Aorta (tissue), 5 donors: ENCODE measurements around the gene CCNQ. TPM values are rescaled to one million over a fixed set of nuclear protein-coding genes. Genes with fewer than 3 reads are reported as not detected.

Experiments used
- ATAC-seq: fragments of 200-7000 bp; cut with Tn5 transposase; one replicate; pipeline ENCODE4 v1.9.1; 2022; ENCODE audit warnings: moderate library complexity; ENCODE audit not compliant: low FRiP score
- DNase-seq, 2 donors: peaks; one replicate each; pipeline ENCODE4 v3.0.0-alpha.2; 2020
- H3K27ac ChIP-seq, 2 donors: one replicate each; pipeline ENCODE4 v1.5.1; 2013; ENCODE audit warnings: low read length in 2 of 2, mild to moderate bottlenecking in 2 of 2, moderate library complexity in 2 of 2, control low read depth in 1 of 2, inconsistent platforms in 1 of 2, low read depth in 1 of 2
- H3K27me3 ChIP-seq, 2 donors: one replicate each; pipeline ENCODE4 v1.6.1; 2013; ENCODE audit warnings: control low read depth in 1 of 2, low read length in 1 of 2, mild to moderate bottlenecking in 1 of 2, moderate library complexity in 1 of 2; ENCODE audit not compliant: insufficient read depth in 2 of 2, control insufficient read depth in 1 of 2
- H3K36me3 ChIP-seq, 2 donors: one replicate each; pipeline ENCODE4 v1.6.1; 2013; ENCODE audit warnings: control low read depth in 1 of 2, low read length in 1 of 2, mild to moderate bottlenecking in 1 of 2; ENCODE audit not compliant: insufficient read depth in 2 of 2, control insufficient read depth in 1 of 2
- H3K4me1 ChIP-seq, 2 donors: one replicate each; pipeline ENCODE4 v1.6.1; 2013; ENCODE audit warnings: low read length in 2 of 2, control low read depth in 1 of 2, mild to moderate bottlenecking in 1 of 2, moderate library complexity in 1 of 2; ENCODE audit not compliant: insufficient read depth in 2 of 2, control insufficient read depth in 1 of 2
- H3K4me3 ChIP-seq, 2 donors: one replicate each; pipeline ENCODE4 v1.5.1; 2013; ENCODE audit warnings: low read length in 2 of 2, control low read depth in 1 of 2, mild to moderate bottlenecking in 1 of 2
- H3K9me3 ChIP-seq: one replicate; pipeline ENCODE4 v1.6.1; 2013; ENCODE audit warnings: mild to moderate bottlenecking, low read length; ENCODE audit not compliant: control insufficient read depth
- WGBS, 2 donors: extraction: QIAGEN DNeasy Blood & Tissue Kit; methylation state at CpG; one replicate each; pipeline ENCODE4 v1.1.7; 2013; 5-methylcytosine and 5-hydroxymethylcytosine counted together
- intact Hi-C, 2 donors: fragments of 100-400 bp; cut with DNase I; formaldehyde crosslinking; loops; one replicate each; pipeline versions ENCODE4 v1.14.2 to v1.15.0; 2022
- polyA plus RNA-seq, 2 donors: library from polyadenylated mRNA; stranded (reverse); fragments of 200-250 nt; gene quantifications; one replicate each; pipeline ENCODE4 v1.2.3, GENCODE V29; 2013
- total RNA-seq, 2 donors: library from RNA; stranded (reverse); fragmentation: NEBNext Ultra II Directional; extraction: Animal tissue kit (Norgen Biotek cat#: 25700); gene quantifications; one replicate each; pipeline ENCODE4 v1.2.1, GENCODE V29; 2021
- donor health status: healthy with polysubstance abuse.
- donor health status: Bipolar disorder and iron deficiency.
- donor health status: DM: no; HTN: no; CAD: no.
- donor health status: DM: no; HTN: no; CAD: no.
- donor health status: DM: yes; HTN: yes; CAD: no.

CCNQ gene
- total and polyA plus RNA-seq, 4 donors, result 13.5 to 40.3 (median 21.2) TPM

GRCh38 chrX:153562546-153562945 is 36.4 kb downstream of the CCNQ start:
- Histone ChIP-seq H3K27ac (no peak overlapping the region), H3K4me3 (no peak overlapping the region), H3K4me1 (no peaks in the 10 kb centered on the region), H3K36me3 (no peaks in the 10 kb centered on the region), H3K9me3 (no peaks in the 10 kb centered on the region), H3K27me3 (no peaks in the 10 kb centered on the region)
- 91 to 97% methylated on average over 9 of the region's 9 CpGs for WGBS, 2 donors
- no peak for DNase-seq
- no peak for ATAC-seq
- intact Hi-C loops, result no loop called here

GRCh38 chrX:153561337-153561736 is 37.6 kb downstream of the CCNQ start:
- 74 to 94% methylated on average over 7 of the region's 7 CpGs for WGBS, 2 donors

GRCh38 chrX:153560466-153560865 is 38.5 kb downstream of the CCNQ start:
- WGBS, 2 donors, result 91 to 95% methylated on average over 22 of the region's 22 CpGs
- H3K27me3 ChIP-seq, result no peaks in the 10 kb centered on the region
- no peak for DNase-seq
- H3K27ac ChIP-seq, result no peak overlapping the region
- H3K9me3 ChIP-seq, result no peaks in the 10 kb centered on the region
- no peak overlapping the region for H3K4me3 ChIP-seq
- no peak for ATAC-seq
- H3K36me3 ChIP-seq, result no peaks in the 10 kb centered on the region
- H3K4me1 ChIP-seq, result no peaks in the 10 kb centered on the region
- intact Hi-C loops, result no loop called here

More at GRCh38 chrX:153561337-153561736, 37.6 kb downstream of the CCNQ start:
- H3K4me1 ChIP-seq, result no peaks in the 10 kb centered on the region
- intact Hi-C loops, result no loop called here
- no peaks in the 10 kb centered on the region for H3K36me3 ChIP-seq
- no peak for ATAC-seq
- DNase-seq, result no peak
- H3K9me3 ChIP-seq, result no peaks in the 10 kb centered on the region
- H3K4me3 ChIP-seq, result no peak overlapping the region
- H3K27me3 ChIP-seq, result no peaks in the 10 kb centered on the region
- no peak overlapping the region for H3K27ac ChIP-seq

- ATAC-seq (no peak), DNase-seq (no peak)
- no peak overlapping the region for H3K4me3 ChIP-seq
- WGBS, 2 donors, result 72 to 75% methylated on average over 9 of the region's 9 CpGs
- H3K4me1 ChIP-seq, result no peaks in the 10 kb centered on the region
- H3K27me3 ChIP-seq, result no peaks in the 10 kb centered on the region
- no peak overlapping the region for H3K27ac ChIP-seq
- intact Hi-C loops, result loop anchor here (5.0 kb wide), 2 partner anchors 107 to 392 kb away; no protein-coding TSS in a partner anchor
- H3K36me3 ChIP-seq, result no peaks in the 10 kb centered on the region
- no peaks in the 10 kb centered on the region for H3K9me3 ChIP-seq
These were observed 38.9 kb downstream of the CCNQ start for GRCh38 chrX:153560000-153560399.

GRCh38 chrX:153557618-153558355 is 41.2 kb downstream of the CCNQ start:
- 81 to 86% methylated on average over 19 of the region's 19 CpGs for WGBS, 2 donors
- Histone ChIP-seq H3K27me3 (no peaks in the 10 kb centered on the region), H3K9me3 (no peaks in the 10 kb centered on the region), H3K4me3 (no peak overlapping the region), H3K27ac (no peak overlapping the region), H3K4me1 (no peaks in the 10 kb centered on the region), H3K36me3 (no peaks in the 10 kb centered on the region)
- no peak for ATAC-seq
- DNase-seq, result no peak
- intact Hi-C loops, result loop anchor here (5.0 kb wide), 2 partner anchors 110 to 395 kb away; no protein-coding TSS in a partner anchor

- Histone ChIP-seq H3K4me1 (no peaks in the 10 kb centered on the region), H3K9me3 (no peaks in the 10 kb centered on the region), H3K36me3 (no peaks in the 10 kb centered on the region), H3K4me3 (no peak overlapping the region), H3K27ac (no peak overlapping the region), H3K27me3 (no peaks in the 10 kb centered on the region)
- WGBS, 2 donors, result 88 to 94% methylated on average over 12 of the region's 12 CpGs
- DNase-seq (no peak), ATAC-seq (no peak)
- intact Hi-C loops, result loop anchor here (5.0 kb wide), 2 partner anchors 111 to 396 kb away; no protein-coding TSS in a partner anchor
These were observed 42.2 kb downstream of the CCNQ start for GRCh38 chrX:153556767-153557166.

GRCh38 chrX:153554519-153555167 is 44.3 kb downstream of the CCNQ start:
- Histone ChIP-seq H3K27me3 (no peaks in the 10 kb centered on the region), H3K9me3 (no peaks in the 10 kb centered on the region), H3K36me3 (no peaks in the 10 kb centered on the region), H3K27ac (no peak overlapping the region), H3K4me3 (no peak overlapping the region), H3K4me1 (no peaks in the 10 kb centered on the region)
- peak; percentile 53 for ATAC-seq
- peak; percentile 82 to 87 for DNase-seq
- 39 to 48% methylated on average over 17 of the region's 17 CpGs for WGBS, 2 donors
- intact Hi-C loops, result loop anchor here (2.0 to 5.0 kb wide), 3 partner anchors 113 to 398 kb away; no protein-coding TSS in a partner anchor

- DNase-seq, result no peak
- H3K27me3 ChIP-seq, result no peaks in the 10 kb centered on the region
- no peak overlapping the region for H3K27ac ChIP-seq
- no peaks in the 10 kb centered on the region for H3K36me3 ChIP-seq
- no peak overlapping the region for H3K4me3 ChIP-seq
- H3K9me3 ChIP-seq, result no peaks in the 10 kb centered on the region
- intact Hi-C loops, result no loop called here
- no peak for ATAC-seq
- 82 to 90% methylated on average over 5 of the region's 5 CpGs for WGBS, 2 donors
- H3K4me1 ChIP-seq, result no peaks in the 10 kb centered on the region
These were observed 47.8 kb downstream of the CCNQ start for GRCh38 chrX:153551135-153551534.

GRCh38 chrX:153549807-153550206 is 49.1 kb downstream of the CCNQ start:
- no peak for ATAC-seq
- DNase-seq, result no peak
- no peaks in the 10 kb centered on the region for H3K36me3 ChIP-seq
- H3K9me3 ChIP-seq, result no peaks in the 10 kb centered on the region
- WGBS, 2 donors, result 81 to 87% methylated on average over 16 of the region's 16 CpGs
- no peaks in the 10 kb centered on the region for H3K4me1 ChIP-seq
- H3K27ac ChIP-seq, result no peak overlapping the region
- H3K27me3 ChIP-seq, result no peaks in the 10 kb centered on the region
- H3K4me3 ChIP-seq, result no peak overlapping the region
- intact Hi-C loops, result no loop called here
